G401.6 (cell line): Measurements from ENCODE around the gene THOP1.

Experiments used
- FAIRE-seq: peaks from 2 replicates; lab custom pipeline; 2012; peaks lifted over from hg19 to GRCh38; lab: Jason Lieb, UNC

THOP1 gene

DNA sequence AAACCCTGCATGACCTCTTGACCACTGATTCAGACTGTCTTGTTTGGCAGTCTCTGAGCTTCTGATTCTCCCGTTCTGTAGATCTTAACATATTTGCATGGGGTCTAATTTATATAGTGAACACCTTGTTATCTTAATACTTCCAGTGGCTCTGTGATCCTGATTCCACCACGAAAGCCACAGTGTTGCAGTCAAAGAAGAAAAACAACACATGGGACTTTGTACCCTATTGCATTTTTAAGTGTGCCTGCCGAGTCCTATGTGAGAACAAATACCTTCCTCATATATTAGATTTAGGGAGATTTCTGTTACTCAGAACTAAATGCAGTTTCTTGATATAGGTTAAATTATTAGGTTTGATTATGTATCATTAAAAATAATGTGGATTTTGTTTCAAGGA lies 69.5 kb downstream of the THOP1 start:
- no peak for FAIRE-seq

DNA sequence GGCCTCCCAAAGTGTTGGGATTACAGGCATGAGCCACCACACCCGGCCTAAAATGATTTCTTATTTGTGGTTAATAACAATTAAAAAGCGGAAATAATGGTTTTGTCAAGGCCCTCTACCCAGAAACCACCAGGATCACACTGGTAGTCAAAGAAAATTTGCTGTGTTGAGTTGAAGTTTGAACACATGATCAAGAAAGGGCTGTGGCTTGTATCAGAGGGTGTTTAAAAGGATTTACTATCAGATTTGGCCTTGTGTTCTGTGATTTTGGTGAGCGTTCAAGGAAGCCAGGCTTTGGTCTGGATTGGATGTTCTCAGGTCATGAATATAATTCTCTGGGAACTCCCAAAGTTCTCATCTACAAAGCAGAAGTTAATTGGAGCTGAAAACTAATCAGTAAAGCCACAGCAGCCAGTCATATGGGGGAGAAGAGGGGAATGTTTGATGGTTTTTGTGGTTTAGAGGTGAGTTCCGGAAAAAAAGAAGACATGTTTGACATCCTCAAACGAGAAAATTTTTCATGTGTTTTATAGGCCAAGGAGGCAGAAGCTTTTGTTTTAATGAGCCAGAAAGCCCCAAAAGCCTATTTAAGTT lies 71.3 kb downstream of the THOP1 start:
- FAIRE-seq = no peak

DNA sequence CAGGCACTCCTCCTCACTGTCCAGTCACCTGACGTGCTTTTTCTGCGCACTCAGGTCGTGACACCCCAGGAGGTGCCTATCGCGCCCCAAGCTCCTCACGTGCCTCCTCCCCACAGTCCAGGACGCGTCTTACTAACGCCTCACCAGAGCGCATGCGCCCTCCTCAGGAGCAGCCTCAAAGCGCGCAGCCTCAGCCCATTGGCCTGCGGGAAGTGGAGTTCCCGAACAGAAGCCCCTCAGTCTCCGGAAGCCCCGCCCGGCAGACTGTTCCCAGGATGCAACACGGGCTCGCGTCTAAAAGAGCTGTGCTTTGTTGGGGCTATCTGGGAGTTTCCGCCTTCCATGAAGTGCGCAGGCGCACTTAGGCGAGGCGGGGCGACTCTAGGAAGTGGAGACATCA lies 73.6 kb downstream of the THOP1 start:
- FAIRE-seq = no peak

DNA sequence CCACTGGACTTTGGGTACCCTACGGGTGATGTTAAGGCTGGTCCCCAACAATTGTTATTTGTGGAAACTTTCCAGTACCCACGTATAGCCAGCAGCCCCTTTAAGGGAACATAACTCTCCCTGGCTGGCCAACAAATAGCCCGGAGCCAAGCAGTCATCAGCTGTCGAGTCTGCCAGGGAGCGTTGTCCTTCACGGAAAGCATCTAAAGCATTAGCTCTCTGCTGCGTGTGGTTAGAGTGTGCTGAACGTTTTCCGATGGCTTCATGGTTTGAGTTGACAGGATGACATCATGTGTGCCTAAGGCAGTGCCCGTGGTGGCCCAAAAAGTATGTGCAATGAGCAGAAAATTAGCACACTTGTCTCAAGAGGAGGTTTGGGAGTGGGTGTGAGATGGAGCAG lies 78.5 kb downstream of the THOP1 start:
- no peak for FAIRE-seq
